Erythroblast (primary cell): Measurements from ENCODE around the gene SERP1.
"Not testable (repeated sequence)": the region's sequence is repeated elsewhere in the genome, so short reads cannot be mapped to it uniquely, and the experiment has no call there.

Source experiments
- DNase-seq, 2 experiments: peaks; one replicate each; lab custom pipeline; 2025; lab: John Stamatoyannopoulos, UW
- GATA1 ChIP-seq: IDR thresholded peaks from 2 replicates; pipeline ENCODE4 v1.6.1; 2011; ENCODE audit warnings: low read depth, mild to moderate bottlenecking, control low read depth, low read length, moderate library complexity
- POLR2A ChIP-seq: IDR thresholded peaks from 2 replicates; pipeline ENCODE4 v1.6.1; 2011; ENCODE audit warnings: mild to moderate bottlenecking, low read length

Gene SERP1

GRCh38 chr3:150521463-150521862 lies 24.8 kb downstream of the SERP1 start:
- TF ChIP-seq GATA1 (no peak), POLR2A (no peak)
- DNase-seq: no peak

DNA sequence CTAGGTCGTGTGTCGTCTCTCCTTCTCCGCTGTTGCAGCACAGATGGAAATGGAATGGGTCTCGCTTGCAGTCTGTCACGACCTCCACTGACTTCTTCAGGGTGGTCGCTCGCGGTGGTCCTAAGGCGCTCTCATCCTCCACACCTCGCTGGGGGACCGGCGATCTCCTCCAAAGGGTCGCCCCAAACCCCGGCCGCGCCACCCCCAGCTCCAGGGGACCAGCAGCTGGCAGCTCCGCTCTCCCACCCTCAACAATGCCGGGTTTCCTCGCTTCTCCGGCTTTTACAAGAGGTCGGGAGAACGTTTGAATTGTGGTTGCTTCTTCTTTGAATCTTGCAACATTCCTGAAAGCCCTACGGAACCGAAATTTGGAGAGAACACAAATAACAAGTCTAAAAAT lies 25.9 kb downstream of the SERP1 start:
- DNase-seq: no peak

DNA sequence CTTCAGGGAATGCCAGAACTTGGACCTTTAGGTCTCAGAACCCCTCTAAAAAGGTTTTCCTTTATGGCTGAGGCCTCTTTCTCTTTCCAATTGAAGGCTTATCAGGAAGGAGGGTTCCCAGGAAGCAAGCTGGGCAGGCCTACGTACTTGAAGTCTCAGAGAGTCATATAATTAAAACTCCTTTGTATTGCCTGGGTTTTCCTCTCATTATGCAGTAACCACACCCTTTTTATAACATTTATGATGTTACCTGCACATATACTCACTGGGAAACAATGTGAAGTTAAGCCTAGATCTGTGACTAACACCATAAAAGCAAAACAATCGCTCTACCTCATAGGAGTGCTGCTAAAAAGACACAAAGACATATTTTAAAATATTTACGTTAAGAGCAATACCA lies 27.3 kb downstream of the SERP1 start:
- TF ChIP-seq POLR2A: no peak
- no peak for TF ChIP-seq GATA1
- DNase-seq: no peak

More for the DNA sequence above, 25.9 kb downstream of the SERP1 start:
- no peak for TF ChIP-seq POLR2A
- no peak for TF ChIP-seq GATA1

DNA sequence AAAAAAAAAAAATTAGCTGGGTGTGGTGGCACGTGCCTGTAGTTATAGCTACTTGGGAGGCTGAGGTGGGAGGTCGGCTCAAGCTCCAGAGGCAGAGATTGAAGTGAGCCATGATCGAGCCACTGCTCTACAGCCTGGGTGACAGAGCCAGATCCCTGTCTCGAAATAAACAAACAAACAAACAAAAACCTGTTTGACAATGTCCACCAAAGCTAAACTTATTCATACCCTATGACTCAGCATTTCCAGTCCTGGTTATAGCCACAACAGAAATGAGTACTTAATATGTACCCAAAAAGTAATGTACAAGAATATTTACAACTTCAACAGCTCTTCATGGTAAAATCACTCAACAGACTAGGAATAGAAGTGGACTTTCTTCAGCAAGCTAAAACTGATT lies 31.1 kb downstream of the SERP1 start:
- TF ChIP-seq POLR2A: no peak
- TF ChIP-seq GATA1: no peak
- no peak for DNase-seq

- TF ChIP-seq POLR2A (no peak), GATA1 (no peak)
- no peak for DNase-seq
Observed at GRCh38 chr3:150511122-150511821, 35.0 kb downstream of the SERP1 start.

GRCh38 chr3:150509780-150510179 lies 36.5 kb downstream of the SERP1 start:
- no peak for TF ChIP-seq GATA1
- TF ChIP-seq POLR2A: no peak
- no peak for DNase-seq

DNA sequence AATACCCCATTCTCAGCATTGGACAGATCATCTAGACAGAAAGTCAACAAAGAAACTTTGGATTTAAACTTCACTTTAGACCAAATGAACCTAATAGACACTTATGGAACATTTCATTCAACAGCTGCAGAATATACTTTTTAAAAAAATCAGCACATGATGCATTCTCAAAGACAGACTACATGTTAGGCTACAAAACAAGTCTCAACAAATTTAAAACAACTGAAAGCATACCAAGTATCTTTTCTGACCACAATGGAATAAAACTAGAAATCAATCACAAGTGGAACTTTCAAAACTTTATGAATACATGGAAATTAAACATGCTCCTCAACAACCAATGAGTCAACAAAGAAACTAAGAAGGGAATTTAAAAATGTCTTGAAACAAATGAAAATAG lies 37.9 kb downstream of the SERP1 start:
- TF ChIP-seq GATA1: no peak
- DNase-seq: no peak

DNA sequence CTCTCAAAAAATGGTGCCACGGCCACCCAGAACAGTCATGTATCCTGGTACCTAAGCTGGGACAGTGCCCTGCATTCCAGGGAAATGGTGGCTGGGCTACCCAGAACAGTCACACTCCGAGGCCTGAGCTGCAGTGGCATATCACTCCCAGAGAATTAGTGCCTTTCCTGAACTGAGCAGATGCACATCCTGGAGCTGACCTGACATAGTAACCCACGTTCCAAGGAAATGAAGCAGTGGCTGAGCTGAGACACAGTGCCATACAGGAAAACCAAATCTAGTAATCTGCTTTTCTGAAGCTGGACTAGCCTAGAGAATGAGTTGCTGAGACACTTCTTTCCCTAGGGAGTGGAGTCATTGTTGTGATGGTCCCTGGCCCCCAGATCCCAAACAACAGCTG lies 41.8 kb downstream of the SERP1 start:
- TF ChIP-seq POLR2A (no peak), GATA1 (no peak)
- DNase-seq: no peak

DNA sequence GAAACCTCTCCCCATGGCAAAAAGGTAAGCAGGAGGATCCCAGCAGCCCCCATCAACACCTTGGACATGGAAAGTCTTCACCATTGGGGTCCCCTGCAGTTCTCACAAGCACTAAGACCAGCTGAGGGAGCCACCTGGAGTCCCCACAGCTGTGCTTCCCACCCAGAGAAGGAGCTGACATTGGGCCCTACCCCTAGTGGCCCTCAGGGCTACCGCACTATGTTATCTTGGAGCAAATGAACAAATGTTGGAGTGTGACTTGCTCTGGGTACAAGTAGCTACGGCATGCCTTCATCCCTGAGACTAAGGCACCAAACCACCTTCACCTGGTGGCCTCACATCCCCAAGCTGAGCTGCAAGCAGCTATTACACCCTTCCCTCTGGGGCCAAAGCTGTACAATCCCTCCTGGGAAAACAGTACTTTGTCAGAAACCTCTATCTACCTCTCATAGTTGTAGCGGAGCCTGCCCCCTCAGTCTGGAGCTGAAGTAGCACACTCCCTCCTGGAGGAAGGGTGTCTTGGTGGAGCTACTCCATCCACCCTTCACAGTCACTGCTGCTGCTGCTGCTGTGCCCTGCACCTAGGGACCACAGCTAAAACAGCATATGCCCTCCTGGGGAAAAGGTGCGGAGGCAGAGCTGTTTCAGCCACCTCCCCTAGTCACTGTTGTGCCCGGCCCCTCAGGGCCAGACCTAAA lies 42.7 kb downstream of the SERP1 start:
- TF ChIP-seq POLR2A: no peak
- TF ChIP-seq GATA1: no peak
- no peak for DNase-seq

- DNase-seq: not testable (repeated sequence)
Observed at GRCh38 chr3:150500960-150501359, 45.3 kb downstream of the SERP1 start.

DNA sequence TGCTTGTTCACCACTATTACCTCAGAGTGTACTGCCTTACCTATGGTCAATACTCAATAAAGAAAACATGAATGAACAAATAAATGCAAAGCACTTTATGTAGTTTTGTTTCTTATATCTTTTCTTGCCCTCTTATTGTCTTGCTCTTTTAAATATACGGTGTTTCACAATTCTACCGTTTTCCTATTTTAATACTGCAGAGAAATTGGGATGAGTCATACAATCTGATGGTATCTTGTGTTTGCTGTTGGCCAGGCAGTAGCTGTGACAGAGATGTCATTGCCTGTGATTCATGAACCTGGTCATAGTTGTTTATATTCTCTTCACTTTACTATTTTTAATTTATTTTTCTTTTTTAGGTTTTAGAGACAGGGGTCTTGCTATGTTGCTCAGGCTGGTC lies 48.3 kb downstream of the SERP1 start:
- DNase-seq: peak; percentile 19 to 48
- TF ChIP-seq POLR2A (no peak), GATA1 (no peak)

DNA sequence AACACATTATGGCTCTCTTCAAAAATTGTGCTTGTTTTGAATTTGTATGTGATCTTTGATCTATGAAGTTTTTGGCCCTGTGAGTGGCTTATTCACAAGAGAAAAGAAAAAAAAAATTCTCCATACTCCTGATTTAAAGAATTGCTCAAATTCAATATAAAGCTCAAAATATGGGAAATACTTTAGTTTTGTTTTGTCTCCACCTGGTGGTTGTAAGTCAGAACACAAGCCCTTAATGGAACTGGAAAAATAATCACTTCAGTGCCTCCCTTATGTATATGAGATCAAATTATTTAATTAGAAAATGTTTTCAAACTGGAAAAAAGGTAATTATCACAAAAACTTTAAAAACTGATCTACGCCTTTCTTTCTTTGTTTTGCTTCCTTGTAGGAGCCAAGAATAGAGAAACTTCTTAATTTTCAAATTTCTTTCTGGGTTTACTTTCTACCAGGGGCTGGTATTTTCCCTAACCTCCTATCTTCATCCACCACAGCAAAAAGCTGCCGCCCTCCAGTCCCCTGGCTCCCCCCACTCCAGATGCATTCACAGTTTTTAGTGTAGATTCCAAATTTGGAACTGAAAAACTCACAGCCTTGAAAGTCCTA lies 50.6 kb downstream of the SERP1 start:
- DNase-seq: peak; percentile 64 to 81

GRCh38 chr3:150495149-150495548 lies 51.1 kb downstream of the SERP1 start:
- no peak for DNase-seq
- TF ChIP-seq POLR2A: no peak
- TF ChIP-seq GATA1: no peak

More for the DNA sequence above, 50.6 kb downstream of the SERP1 start:
- no peak for TF ChIP-seq GATA1

GRCh38 chr3:150494411-150494977 lies 51.8 kb downstream of the SERP1 start:
- no peak for DNase-seq
- no peak for TF ChIP-seq GATA1
- TF ChIP-seq POLR2A: no peak
